CD4-positive, alpha-beta T cell treated with Interleukin-4 for 1 hour (primary cell): ENCODE data around the gene C11orf54.
"Not testable (repeated sequence)": the region's sequence is repeated elsewhere in the genome, so short reads cannot be mapped to it uniquely, and the experiment has no call there.

Source experiments
- DNase-seq, 2 donors: peaks; one replicate each; pipeline ENCODE4 v3.0.0-alpha.2; 2020 to 2022

Gene C11orf54

GRCh38 chr11:93772123-93772522 is 30.7 kb downstream of the C11orf54 start:
- DNase-seq = no peak

- no peak for DNase-seq
These were observed 31.6 kb downstream of the C11orf54 start for GRCh38 chr11:93773045-93773477.

GRCh38 chr11:93773601-93774200 is 32.2 kb downstream of the C11orf54 start:
- DNase-seq = no peak

GRCh38 chr11:93774560-93774959 is 33.1 kb downstream of the C11orf54 start:
- not testable (repeated sequence) for DNase-seq

GRCh38 chr11:93775289-93775688 is 33.8 kb downstream of the C11orf54 start:
- DNase-seq = no peak

- DNase-seq = no peak
These were observed 41.9 kb downstream of the C11orf54 start for GRCh38 chr11:93783362-93783761.

GRCh38 chr11:93783765-93784144 is 42.3 kb downstream of the C11orf54 start:
- no peak for DNase-seq

GRCh38 chr11:93784145-93784934 is 42.9 kb downstream of the C11orf54 start, which contains the start of gene MED17:
Gene MED17, plus strand, starts transcription at chr11:93784282. Its CDS starts 232 bp downstream, at chr11:93784514.
- peak; percentile 88 for DNase-seq

- DNase-seq = no peak
These were observed 43.5 kb downstream of the C11orf54 start for GRCh38 chr11:93784935-93785360.

- DNase-seq = no peak
These were observed 50.0 kb downstream of the C11orf54 start for GRCh38 chr11:93791493-93791892.

GRCh38 chr11:93796441-93797231 is 55.2 kb downstream of the C11orf54 start:
- DNase-seq = no peak

GRCh38 chr11:93801366-93801765 is 59.9 kb downstream of the C11orf54 start:
- DNase-seq = no peak

GRCh38 chr11:93804879-93805278 is 63.4 kb downstream of the C11orf54 start:
- DNase-seq = no peak

GRCh38 chr11:93807980-93808379 is 66.5 kb downstream of the C11orf54 start:
- no peak for DNase-seq

- DNase-seq = no peak
These were observed 72.5 kb downstream of the C11orf54 start for GRCh38 chr11:93813974-93814373.
